HCT116 (cell line): ENCODE data around the gene SAT1. TPM values are rescaled to one million over a fixed set of nuclear protein-coding genes. Genes with fewer than 3 reads are reported as not detected.

Experiments
- ATAC-seq: fragments of 200-7000 bp; cut with Tn5 transposase; 2 replicates; pipeline ENCODE4 v1.9.1; 2020; ENCODE audit warnings: mild to moderate bottlenecking, moderate library complexity
- BruUV-seq: library from RNA; stranded (reverse); fragments of 400-500 nt; replicated peaks from 2 replicates; lab custom pipeline; 2021; lab: Mats Ljungman, UMichigan
- CTCF ChIA-PET: fragments of 300-600 bp; sonication (Branson Sonifier 250); formaldehyde crosslinking; loops from one replicate; lab custom pipeline; 2021; ENCODE audit warnings: antibody characterized with exemption; lab: Charles Lee
- POLR2A ChIA-PET: fragments of 300-600, 350-600 bp; sonication (Branson Sonifier 250); formaldehyde crosslinking; loops from one replicate; lab custom pipeline; 2021; ENCODE audit warnings: antibody characterized with exemption; lab: Charles Lee
- RAD21 ChIA-PET, 2 experiments: fragments of 300-600 bp; sonication (Branson Sonifier 250); formaldehyde crosslinking; loops; one replicate each; lab custom pipeline; 2023; ENCODE audit warnings: low total read pairs in 2 of 2; ENCODE audit not compliant: uncharacterized antibody in 2 of 2, unreplicated experiment in 2 of 2, low non-redundant PET in 1 of 2; lab: Charles Lee
- DNase-seq: peaks from one replicate; pipeline ENCODE4 v3.0.0-alpha.2; 2010; ENCODE audit warnings: low read depth, low spot score
- H2AFZ ChIP-seq: fragments of 200-600 bp; shearing (Covaris generic), sonication (generic); 2 replicates; pipeline ENCODE4 v1.6.1; 2017; ENCODE audit warnings: low read depth, mixed run types, mixed read lengths, antibody characterized with exemption, low read length; ENCODE audit not compliant: poor library complexity, severe bottlenecking
- H3K27ac ChIP-seq: 2 replicates; pipeline ENCODE4 v1.5.1; 2012; ENCODE audit warnings: low read depth, low read length
- H3K27me3 ChIP-seq: fragments of 200-600 bp; sonication (generic); 2 replicates; pipeline ENCODE4 v1.6.1; 2016; ENCODE audit warnings: mixed run types, low read length, mixed read lengths; ENCODE audit not compliant: insufficient read depth
- H3K36me3 ChIP-seq, 2 experiments: fragments of 200-500 bp in 1 of 2; fragments of 200-600 bp in 1 of 2; sonication (Bioruptor generic) in 1 of 2; sonication (generic) in 1 of 2; 2 replicates each; pipeline versions ENCODE4 v1.5.1 to v1.6.1; 2014 to 2016; ENCODE audit warnings: low read length in 2 of 2, inconsistent platforms in 1 of 2, mixed read lengths in 1 of 2, mixed run types in 1 of 2; ENCODE audit not compliant: insufficient read depth in 2 of 2, control insufficient read depth in 1 of 2
- H3K4me1 ChIP-seq, 2 experiments: fragments of 200-600 bp in 1 of 2; sonication (generic) in 1 of 2; 2 replicates each; pipeline versions ENCODE4 v1.5.1 to v1.6.1; 2012 to 2017; ENCODE audit warnings: low read length in 2 of 2, inconsistent platforms in 1 of 2, mild to moderate bottlenecking in 1 of 2, mixed read lengths in 1 of 2, mixed run types in 1 of 2, moderate library complexity in 1 of 2; ENCODE audit not compliant: insufficient read depth in 2 of 2, control insufficient read depth in 1 of 2
- H3K4me2 ChIP-seq: fragments of 200-600 bp; sonication (generic); 2 replicates; pipeline ENCODE4 v1.6.1; 2017; ENCODE audit warnings: mixed run types, low read length, mixed read lengths
- H3K4me3 ChIP-seq, 2 experiments: fragments of 200-600 bp in 1 of 2; sonication (generic) in 1 of 2; replicated peaks in 1 of 2; 2 replicates each; pipeline ENCODE4 v1.5.1; 2011 to 2016; ENCODE audit warnings: low read length in 2 of 2, control low read depth in 1 of 2, low read depth in 1 of 2, mild to moderate bottlenecking in 1 of 2, mixed read lengths in 1 of 2, mixed run types in 1 of 2
- H3K79me2 ChIP-seq: fragments of 200-600 bp; sonication (generic); 2 replicates; pipeline ENCODE4 v1.6.1; 2017; ENCODE audit warnings: mild to moderate bottlenecking, mixed run types, low read length, moderate library complexity, mixed read lengths; ENCODE audit not compliant: insufficient read depth
- H3K9ac ChIP-seq: fragments of 200-600 bp; sonication (generic); 2 replicates; pipeline ENCODE4 v1.6.1; 2016; ENCODE audit warnings: low read length, mixed read lengths
- H3K9me2 ChIP-seq: fragments of 200-600 bp; sonication (generic), shearing (Covaris generic); 2 replicates; pipeline ENCODE4 v1.6.1; 2017; ENCODE audit warnings: mixed run types, mild to moderate bottlenecking, moderate library complexity; ENCODE audit not compliant: insufficient read depth
- H3K9me3 ChIP-seq, 2 experiments: fragments of 200-500 bp in 1 of 2; fragments of 200-600 bp in 1 of 2; sonication (Bioruptor generic) in 1 of 2; sonication (generic) in 1 of 2; 2 replicates each; pipeline ENCODE4 v1.6.1; 2014 to 2017; ENCODE audit warnings: low read length in 2 of 2, mixed read lengths in 2 of 2, inconsistent platforms in 1 of 2, low read depth in 1 of 2, mild to moderate bottlenecking in 1 of 2, mixed run types in 1 of 2, moderate library complexity in 1 of 2; ENCODE audit not compliant: control insufficient read depth in 1 of 2, insufficient read depth in 1 of 2
- H4K20me1 ChIP-seq: fragments of 200-600 bp; sonication (generic), shearing (Covaris generic); 2 replicates; pipeline ENCODE4 v1.6.1; 2017; ENCODE audit warnings: mixed run types, mild to moderate bottlenecking, moderate library complexity; ENCODE audit not compliant: insufficient read depth
- ATF3 ChIP-seq: IDR thresholded peaks from 2 replicates; pipeline ENCODE4 v1.6.1; 2012
- CBX3 ChIP-seq: IDR thresholded peaks from 2 replicates; pipeline ENCODE4 v1.6.1; 2012; ENCODE audit warnings: low read depth
- CTCF ChIP-seq, 3 experiments: fragments of 200-600 bp in 1 of 3; sonication (generic) in 1 of 3; IDR thresholded peaks in 2 of 3; conservative IDR thresholded peaks in 1 of 3; 2 replicates each; pipeline ENCODE4 v1.5.1; 2012 to 2017; ENCODE audit warnings: low read depth in 2 of 3, low read length in 2 of 3, antibody characterized with exemption in 1 of 3, borderline replicate concordance in 1 of 3, control low read depth in 1 of 3, mild to moderate bottlenecking in 1 of 3, mixed read lengths in 1 of 3, mixed run types in 1 of 3, moderate library complexity in 1 of 3; ENCODE audit not compliant: insufficient read depth in 1 of 3
- FOSL1 ChIP-seq: IDR thresholded peaks from 2 replicates; pipeline ENCODE4 v1.6.1; 2012; ENCODE audit warnings: low read depth
- MAX ChIP-seq: IDR thresholded peaks from 2 replicates; pipeline ENCODE4 v1.6.1; 2012
- POLR2AphosphoS5 ChIP-seq: IDR thresholded peaks from 2 replicates; pipeline ENCODE4 v1.6.1; 2011; ENCODE audit warnings: mild to moderate bottlenecking, low read depth, low read length, moderate library complexity
- RAD21 ChIP-seq: IDR thresholded peaks from 2 replicates; pipeline ENCODE4 v1.6.1; 2012; ENCODE audit warnings: low read depth, mild to moderate bottlenecking
- ZBTB33 ChIP-seq: IDR thresholded peaks from 2 replicates; pipeline ENCODE4 v1.6.1; 2011; ENCODE audit warnings: mild to moderate bottlenecking, low read length, moderate library complexity; ENCODE audit not compliant: insufficient replicate concordance; ENCODE audit errors: extremely low read depth
- intact Hi-C: fragments of 100-400 bp; cut with micrococcal nuclease; formaldehyde crosslinking; loops from 2 replicates; pipeline ENCODE4 v1.10.0; 2022
- total RNA-seq: library from RNA; stranded (reverse); gene quantifications from one replicate; pipeline ENCODE4 v1.2.1, GENCODE V29; 2021; ENCODE audit not compliant: unreplicated experiment

The SAT1 gene
- total RNA-seq, 1 experiment from 2014 or later, result 821 TPM

- peak; percentile 52 to 62 (median 58) for TF ChIP-seq CTCF (IDR thresholded peaks at IDR 0.05 in 2 of 3, conservative IDR thresholded peaks at IDR 0.05 in 1 of 3; ENCODE audit: borderline replicate concordance in 1 of 3, insufficient read depth in 1 of 3, low read depth in 2 of 3, low read length in 2 of 3)
- no peak for TF ChIP-seq POLR2AphosphoS5
- TF ChIP-seq ATF3, result no peak
- no peak for TF ChIP-seq CBX3
- no peak for TF ChIP-seq MAX
- no peak for TF ChIP-seq FOSL1
- TF ChIP-seq RAD21, result peak; percentile 62
- no peak for TF ChIP-seq ZBTB33
- H3K27ac ChIP-seq, result no peak overlapping the region
- H3K4me2 ChIP-seq, result 0 out of 2 replicates have a peak overlapping the region, but pooled peaks have one; percentile 28
Observed at GRCh38 chrX:23756165-23756564, 26.8 kb upstream of the SAT1 start.

More at GRCh38 chrX:23756165-23756564, 26.8 kb upstream of the SAT1 start:
- H3K9me3 ChIP-seq, result no peaks in the 10 kb centered on the region
- H3K9me2 ChIP-seq, result no peaks in the 10 kb centered on the region
- no peaks in the 10 kb centered on the region for H3K79me2 ChIP-seq
- H3K27me3 ChIP-seq, result no peaks in the 10 kb centered on the region
- BruUV-seq, result no TSS peak
- H3K36me3 ChIP-seq, result no peaks in the 10 kb centered on the region
- peaks cover 0 to 3% of the 10 kb centered on the region in 2 experiments; a peak in 1 of 4 replicates for H3K4me1 ChIP-seq
- peak overlapping the region; percentile 85 for H2AFZ ChIP-seq
- no peak overlapping the region for H3K4me3 ChIP-seq
- H4K20me1 ChIP-seq, result no peaks in the 10 kb centered on the region
- ATAC-seq, result peak; percentile 52
- CTCF ChIA-PET, result no interaction called here
- RAD21 ChIA-PET, result no interaction called here
- no peak for DNase-seq
- intact Hi-C loops, result loop anchor here (1.0 kb wide), 1 partner anchor 146 kb away; no protein-coding TSS in a partner anchor
- H3K9ac ChIP-seq, result no peak overlapping the region
- POLR2A ChIA-PET, result no interaction called here
